IMR-90 (cell line): Measurements from ENCODE around the gene CSH2. TPM values are rescaled to one million over a fixed set of nuclear protein-coding genes. Genes with fewer than 3 reads are reported as not detected.

ENCODE experiments used
- ATAC-seq: fragments of 200-7000 bp; cut with Tn5 transposase; 2 replicates; pipeline ENCODE4 v1.9.1; 2020; ENCODE audit warnings: low read depth, mild to moderate bottlenecking, moderate library complexity
- BruUV-seq: library from RNA; stranded (reverse); fragments of 400-500 nt; replicated peaks from 2 replicates; lab custom pipeline; 2021; lab: Mats Ljungman, UMichigan
- CTCF ChIA-PET: fragments of 300-600 bp; formaldehyde crosslinking; extraction: SDS; loops from one replicate; lab custom pipeline; 2021; ENCODE audit warnings: antibody characterized with exemption; lab: Yijun Ruan, JAX
- POLR2A ChIA-PET: fragments of 300-600 bp; sonication (Branson Sonifier 250); formaldehyde crosslinking; loops from one replicate; lab custom pipeline; 2022; ENCODE audit warnings: antibody characterized with exemption; ENCODE audit not compliant: unreplicated experiment; lab: Charles Lee
- DNase-seq: peaks from one replicate; pipeline ENCODE4 v3.0.0; 2013
- H2AFZ ChIP-seq: replicated peaks from 2 replicates; pipeline ENCODE3; 2013; ENCODE audit warnings: low read length, mild to moderate bottlenecking; ENCODE audit not compliant: poor library complexity
- H2AK5ac ChIP-seq: 2 replicates; pipeline ENCODE4 v1.6.1; 2013; ENCODE audit warnings: low read depth, low read length, inconsistent platforms
- H2AK9ac ChIP-seq: replicated peaks from 2 replicates; pipeline ENCODE3; 2013; ENCODE audit warnings: mild to moderate bottlenecking, low read depth, low read length, moderate library complexity; ENCODE audit not compliant: poor library complexity
- H2BK120ac ChIP-seq: 2 replicates; pipeline ENCODE4 v1.6.1; 2013; ENCODE audit warnings: low read depth, low read length, inconsistent platforms
- H2BK15ac ChIP-seq: 3 replicates; pipeline ENCODE4 v1.6.1; 2013; ENCODE audit warnings: low read depth, low read length, inconsistent platforms
- H2BK20ac ChIP-seq: 2 replicates; pipeline ENCODE4 v1.6.1; 2013; ENCODE audit warnings: low read depth, mild to moderate bottlenecking, inconsistent platforms, low read length, moderate library complexity
- H2BK5ac ChIP-seq: 2 replicates; pipeline ENCODE4 v1.6.1; 2013; ENCODE audit warnings: mild to moderate bottlenecking, low read depth, low read length, inconsistent platforms; ENCODE audit not compliant: poor library complexity, severe bottlenecking
- H3K14ac ChIP-seq: replicated peaks from 2 replicates; pipeline ENCODE4 v1.6.1; 2013; ENCODE audit warnings: low read depth, low read length, inconsistent platforms
- H3K18ac ChIP-seq: 2 replicates; pipeline ENCODE4 v1.6.1; 2013; ENCODE audit warnings: low read depth, low read length, control low read depth
- H3K23ac ChIP-seq: 2 replicates; pipeline ENCODE4 v1.6.1; 2013; ENCODE audit warnings: low read depth, low read length, inconsistent platforms
- H3K27ac ChIP-seq: 2 replicates; pipeline ENCODE4 v1.5.1; 2013; ENCODE audit warnings: mild to moderate bottlenecking, control low read depth, low read length; ENCODE audit not compliant: insufficient read depth
- H3K27me3 ChIP-seq: 2 replicates; pipeline ENCODE4 v1.6.1; 2013; ENCODE audit warnings: low read length; ENCODE audit not compliant: control insufficient read depth, insufficient read depth
- H3K36me3 ChIP-seq: 2 replicates; pipeline ENCODE4 v1.6.1; 2013; ENCODE audit warnings: low read length, mixed read lengths; ENCODE audit not compliant: control insufficient read depth, insufficient read depth
- H3K4ac ChIP-seq: 2 replicates; pipeline ENCODE4 v1.6.1; 2013; ENCODE audit warnings: low read depth, low read length, inconsistent platforms
- H3K4me1 ChIP-seq: 2 replicates; pipeline ENCODE4 v1.6.1; 2013; ENCODE audit warnings: low read length, mixed read lengths; ENCODE audit not compliant: control insufficient read depth, insufficient read depth
- H3K4me2 ChIP-seq: 2 replicates; pipeline ENCODE4 v1.6.1; 2013; ENCODE audit warnings: low read depth, mild to moderate bottlenecking, control low read depth, low read length, moderate library complexity
- H3K4me3 ChIP-seq: 2 replicates; pipeline ENCODE4 v1.5.1; 2013; ENCODE audit warnings: low read depth, mild to moderate bottlenecking, control low read depth, low read length, moderate library complexity; ENCODE audit not compliant: insufficient read depth
- H3K56ac ChIP-seq: 2 replicates; pipeline ENCODE4 v1.6.1; 2013; ENCODE audit warnings: low read length, inconsistent platforms; ENCODE audit not compliant: insufficient read depth; ENCODE audit errors: extremely low read depth
- H3K79me1 ChIP-seq, 2 experiments: 2 replicates each; pipeline ENCODE4 v1.6.1; 2013; ENCODE audit warnings: low read length in 2 of 2, inconsistent platforms in 1 of 2, low read depth in 1 of 2
- H3K9ac ChIP-seq: 2 replicates; pipeline ENCODE4 v1.6.1; 2013; ENCODE audit warnings: low read depth, low read length, control low read depth
- H3K9me1 ChIP-seq: 2 replicates; pipeline ENCODE4 v1.6.1; 2013; ENCODE audit warnings: low read length, inconsistent platforms; ENCODE audit not compliant: insufficient read depth
- H3K9me3 ChIP-seq: 2 replicates; pipeline ENCODE4 v1.6.1; 2013; ENCODE audit warnings: low read length; ENCODE audit not compliant: control insufficient read depth, insufficient read depth
- H4K20me1 ChIP-seq: 2 replicates; pipeline ENCODE4 v1.6.1; 2013; ENCODE audit warnings: low read length, inconsistent platforms; ENCODE audit not compliant: insufficient read depth
- H4K5ac ChIP-seq: 2 replicates; pipeline ENCODE4 v1.6.1; 2013; ENCODE audit warnings: mild to moderate bottlenecking, low read depth, low read length, control low read depth
- H4K8ac ChIP-seq, 2 experiments: 2 replicates each; pipeline ENCODE4 v1.6.1; 2013; ENCODE audit warnings: low read depth in 2 of 2, low read length in 2 of 2, control low read depth in 1 of 2, inconsistent platforms in 1 of 2
- H4K91ac ChIP-seq: 2 replicates; pipeline ENCODE4 v1.6.1; 2013; ENCODE audit warnings: low read depth, low read length, inconsistent platforms; ENCODE audit not compliant: insufficient read depth
- BHLHE40 ChIP-seq: fragments of 150-350 bp; IDR thresholded peaks from 2 replicates; pipeline ENCODE4 v1.6.1; 2016; ENCODE audit warnings: mild to moderate bottlenecking, low read depth, low read length
- CEBPB ChIP-seq: IDR thresholded peaks from 2 replicates; pipeline ENCODE4 v1.6.1; 2012; ENCODE audit warnings: low read depth, low read length, improper control_type of control experiment
- CHD1 ChIP-seq: IDR thresholded peaks from 2 replicates; pipeline ENCODE4 v1.6.1; 2012; ENCODE audit warnings: low read depth, low read length, improper control_type of control experiment
- CTCF ChIP-seq: conservative IDR thresholded peaks from 2 replicates; pipeline ENCODE4 v1.5.1; 2012; ENCODE audit warnings: mild to moderate bottlenecking, low read depth, low read length, improper control_type of control experiment
- ELK1 ChIP-seq: fragments of 150-350 bp; IDR thresholded peaks from 2 replicates; pipeline ENCODE4 v1.6.1; 2016; ENCODE audit warnings: low read depth, mild to moderate bottlenecking, low read length, moderate library complexity, borderline replicate concordance
- FOS ChIP-seq: fragments of 150-350 bp; IDR thresholded peaks from 2 replicates; pipeline ENCODE4 v1.6.1; 2016; ENCODE audit warnings: low read depth, low read length
- MAZ ChIP-seq: IDR thresholded peaks from 2 replicates; pipeline ENCODE4 v1.6.1; 2012; ENCODE audit warnings: low read depth, mild to moderate bottlenecking, low read length, improper control_type of control experiment, moderate library complexity, borderline replicate concordance
- NFE2L2 ChIP-seq: fragments of 150-350 bp; IDR thresholded peaks from 2 replicates; pipeline ENCODE4 v1.6.1; 2016; ENCODE audit warnings: low read depth, mild to moderate bottlenecking, low read length
- POLR2A ChIP-seq: IDR thresholded peaks from 2 replicates; pipeline ENCODE4 v1.6.1; 2012; ENCODE audit warnings: mild to moderate bottlenecking, low read depth, low read length
- RAD21 ChIP-seq: IDR thresholded peaks from 2 replicates; pipeline ENCODE4 v1.6.1; 2012; ENCODE audit warnings: low read length, improper control_type of control experiment
- RFX5 ChIP-seq: IDR thresholded peaks from 2 replicates; pipeline ENCODE4 v1.8.0; 2012; ENCODE audit warnings: low read depth, mild to moderate bottlenecking, low read length, moderate library complexity
- SMC3 ChIP-seq: fragments of 150-350 bp; IDR thresholded peaks from 2 replicates; pipeline ENCODE4 v1.6.1; 2016; ENCODE audit warnings: low read depth, mild to moderate bottlenecking, antibody characterized with exemption, low read length, moderate library complexity
- whole genome bisulfite sequencing, 2 experiments: methylation state at CpG; one replicate each; pipeline versions ENCODE4 v1.1.5 to v1.1.7; 2013; ENCODE audit warnings: missing lambda C conversion rate in 2 of 2; ENCODE audit not compliant: insufficient read length in 1 of 2; ENCODE audit errors: extremely low coverage in 2 of 2; 5-methylcytosine and 5-hydroxymethylcytosine counted together
- dilution Hi-C: fragments of 300-500 bp; cut with HindIII; formaldehyde crosslinking; loops from one replicate; pipeline ENCODE4 v1.14.3; 2018; ENCODE audit warnings: low sequenced_read_pairs; ENCODE audit not compliant: unreplicated experiment
- in situ Hi-C: fragments of 300-500 bp; cut with MboI; formaldehyde crosslinking; loops from 3 replicates; pipeline ENCODE4 v1.14.3; 2019; ENCODE audit warnings: low sequenced_read_pairs, inconsistent platforms, mixed read lengths
- intact Hi-C: fragments of 100-400 bp; cut with micrococcal nuclease; formaldehyde crosslinking; loops from 2 replicates; pipeline ENCODE4 v1.10.0; 2022
- polyA plus RNA-seq, 3 experiments: library from polyadenylated mRNA; depleted of rRNA; stranded (reverse); fragments of >200 nt; gene quantifications; 2 replicates each; pipeline ENCODE4 v1.2.3, GENCODE V29; 2012; ENCODE audit warnings: low replicate concordance in 1 of 3
- total RNA-seq: library from RNA; depleted of rRNA; stranded (reverse); fragments of >200 nt; gene quantifications from 2 replicates; pipeline ENCODE4 v1.2.3, GENCODE V29; 2012

The CSH2 gene
- total and polyA plus RNA-seq, 2 of the 4 experiments (the other 2 are of a cell fraction) = not detected

GRCh38 chr17:63917646-63918045 is 44.2 kb upstream of the CSH2 start:
- no peaks in the 10 kb centered on the region for H3K9me3 ChIP-seq
- no peak overlapping the region for H4K91ac ChIP-seq
- H2AK5ac ChIP-seq = no peak overlapping the region
- no peak overlapping the region for H2BK15ac ChIP-seq
- TF ChIP-seq BHLHE40 (no peak), RAD21 (no peak), POLR2A (no peak), NFE2L2 (no peak), MAZ (no peak), CTCF (no peak), FOS (no peak), SMC3 (no peak), ELK1 (no peak), RFX5 (no peak), CEBPB (no peak), CHD1 (no peak)
- H3K18ac ChIP-seq = no peak overlapping the region
- no peak overlapping the region for H3K4me2 ChIP-seq
- H3K36me3 ChIP-seq = no peaks in the 10 kb centered on the region
- in situ Hi-C loops (loop anchor here (5.0 to 10.0 kb wide), 3 partner anchors 107 to 367 kb away; partner anchors contain the start of genes ERN1 and ICAM2), dilution Hi-C loops (no loop called here), intact Hi-C loops (loop anchor here (2.0 to 10.0 kb wide), 2 partner anchors 215 to 367 kb away; no protein-coding TSS in a partner anchor)
- no peak overlapping the region for H2BK5ac ChIP-seq
- no peak for DNase-seq
- H3K27me3 ChIP-seq = peaks cover 36% of the 10 kb centered on the region
- H3K4me1 ChIP-seq = no peaks in the 10 kb centered on the region
- H3K9me1 ChIP-seq = no peaks in the 10 kb centered on the region
- H3K9ac ChIP-seq = no peak overlapping the region
- no peaks in the 10 kb centered on the region for H4K20me1 ChIP-seq
- no peak overlapping the region for H4K5ac ChIP-seq
- no peak overlapping the region for H2AFZ ChIP-seq
- no peak overlapping the region for H2AK9ac ChIP-seq
- H4K8ac ChIP-seq = no peak overlapping the region
- H3K4ac ChIP-seq = no peak overlapping the region
- no peak overlapping the region for H3K56ac ChIP-seq
- ChIA-PET CTCF (no interaction called here), POLR2A (no interaction called here)
- H3K23ac ChIP-seq = no peak overlapping the region
- H3K4me3 ChIP-seq = no peak overlapping the region
- H3K14ac ChIP-seq = no peak overlapping the region
- H2BK120ac ChIP-seq = no peak overlapping the region
- no TSS peak for BruUV-seq
- no peaks in the 10 kb centered on the region for H3K79me1 ChIP-seq
- WGBS, 2 experiments = 76% methylated on average over 9 of the region's 13 CpGs; no CpG with 5 or more reads in 1 of the 2 experiments
- H2BK20ac ChIP-seq = no peak overlapping the region
- H3K27ac ChIP-seq = no peak overlapping the region
- no peak for ATAC-seq
